Uterus (tissue), 4 donors: ENCODE measurements around the gene EYS. TPM values are rescaled to one million over a fixed set of nuclear protein-coding genes. Genes with fewer than 3 reads are reported as not detected.

Experiments
- DNase-seq, 2 donors: peaks; one replicate each; pipeline ENCODE4 v3.0.0-alpha.2; 2019 to 2020
- H3K27ac ChIP-seq, 2 donors: fragments of 200-600 bp; sonication (generic); 1 replicate in 1 of 2; 2 replicates in 1 of 2; pipeline ENCODE4 v1.5.1; 2016 to 2018
- H3K27me3 ChIP-seq, 2 donors: fragments of 200-600 bp; sonication (generic); one replicate each; pipeline ENCODE4 v1.5.1; 2018 to 2019; ENCODE audit warnings: control low read depth in 1 of 2
- H3K36me3 ChIP-seq, 2 donors: fragments of 200-600 bp; sonication (generic); one replicate each; pipeline ENCODE4 v1.5.1; 2019; ENCODE audit warnings: control low read depth in 1 of 2
- H3K4me1 ChIP-seq, 2 donors: fragments of 200-600 bp; sonication (generic); one replicate each; pipeline ENCODE4 v1.5.1; 2018 to 2019; ENCODE audit warnings: control low read depth in 1 of 2
- H3K4me3 ChIP-seq, 2 donors: fragments of 200-600 bp; sonication (generic); 1 replicate in 1 of 2; 2 replicates in 1 of 2; pipeline ENCODE4 v1.5.1; 2018 to 2019; ENCODE audit warnings: mild to moderate bottlenecking in 1 of 2
- H3K9me3 ChIP-seq, 2 donors: fragments of 200-600 bp; sonication (generic); one replicate each; pipeline ENCODE4 v1.5.1; 2019; ENCODE audit warnings: control low read depth in 1 of 2
- POLR2A ChIP-seq, 2 donors: fragments of 450-650 bp; IDR thresholded peaks; one replicate each; pipeline ENCODE4 v1.6.1; 2016; ENCODE audit warnings: antibody characterized with exemption in 2 of 2, mild to moderate bottlenecking in 1 of 2, moderate library complexity in 1 of 2
- intact Hi-C: fragments of 100-400 bp; cut with DNase I; formaldehyde crosslinking; loops from one replicate; pipeline ENCODE4 v1.15.1; 2023; ENCODE audit warnings: low total_unique reads
- total RNA-seq, 4 donors: library from RNA; depleted of rRNA in 3 of 4; stranded (reverse); fragments of >200 nt in 3 of 4; gene quantifications; one replicate each; pipeline versions ENCODE4 v1.1.0 to v1.2.4, GENCODE V29; 2014 to 2023
- TF ChIP-seq, protein P1 (sequence below), 4 experiments: fragments of 200-600 bp in 2 of 4; fragments of 450-650 bp in 2 of 4; sonication (generic) in 2 of 4; IDR thresholded peaks; one replicate each; pipeline ENCODE4 v1.5.1; 2016 to 2019; ENCODE audit warnings: antibody characterized with exemption in 4 of 4, mild to moderate bottlenecking in 2 of 4, moderate library complexity in 1 of 4
- donor health status: DM: yes; HTN: yes; CAD: no.

Gene EYS
- total RNA-seq, 4 donors from 2014 or later, result 1.3 TPM; not detected in 3

DNA sequence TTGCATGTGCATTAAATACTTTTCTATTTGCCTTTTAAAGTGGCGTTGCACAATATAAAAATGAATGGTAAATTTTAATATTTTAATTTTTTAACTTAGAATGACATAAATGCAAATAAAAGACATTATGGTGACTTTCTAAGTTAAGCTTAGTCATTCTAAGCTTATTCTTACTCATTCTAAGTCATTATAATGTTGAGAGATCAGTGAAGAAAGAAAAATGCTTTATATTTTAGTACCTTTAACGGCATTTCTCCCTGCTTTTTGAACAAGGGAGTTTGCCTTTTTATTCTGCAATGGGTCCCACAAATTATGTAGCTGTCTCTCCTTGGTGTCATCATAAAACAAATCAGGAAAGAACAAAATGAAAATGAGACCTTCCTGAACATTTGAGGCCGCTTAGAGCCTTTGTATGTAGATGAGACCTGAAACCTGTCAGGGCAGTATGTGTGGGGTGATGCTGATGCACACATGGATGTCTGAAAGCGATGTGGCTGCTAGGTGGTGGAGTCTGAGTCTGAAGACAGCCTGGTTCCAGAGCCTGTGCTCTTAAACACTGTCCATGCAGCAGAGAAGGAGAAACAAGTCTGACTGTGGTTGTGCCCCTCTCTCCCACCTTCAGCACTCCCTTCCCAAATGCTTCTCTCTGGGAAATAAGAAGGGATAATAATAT is 1913.4 kb downstream of the EYS start:
- TF ChIP-seq POLR2A (IDR thresholded peaks at IDR 0.05), result no peak
- TF ChIP-seq, protein P1, sequence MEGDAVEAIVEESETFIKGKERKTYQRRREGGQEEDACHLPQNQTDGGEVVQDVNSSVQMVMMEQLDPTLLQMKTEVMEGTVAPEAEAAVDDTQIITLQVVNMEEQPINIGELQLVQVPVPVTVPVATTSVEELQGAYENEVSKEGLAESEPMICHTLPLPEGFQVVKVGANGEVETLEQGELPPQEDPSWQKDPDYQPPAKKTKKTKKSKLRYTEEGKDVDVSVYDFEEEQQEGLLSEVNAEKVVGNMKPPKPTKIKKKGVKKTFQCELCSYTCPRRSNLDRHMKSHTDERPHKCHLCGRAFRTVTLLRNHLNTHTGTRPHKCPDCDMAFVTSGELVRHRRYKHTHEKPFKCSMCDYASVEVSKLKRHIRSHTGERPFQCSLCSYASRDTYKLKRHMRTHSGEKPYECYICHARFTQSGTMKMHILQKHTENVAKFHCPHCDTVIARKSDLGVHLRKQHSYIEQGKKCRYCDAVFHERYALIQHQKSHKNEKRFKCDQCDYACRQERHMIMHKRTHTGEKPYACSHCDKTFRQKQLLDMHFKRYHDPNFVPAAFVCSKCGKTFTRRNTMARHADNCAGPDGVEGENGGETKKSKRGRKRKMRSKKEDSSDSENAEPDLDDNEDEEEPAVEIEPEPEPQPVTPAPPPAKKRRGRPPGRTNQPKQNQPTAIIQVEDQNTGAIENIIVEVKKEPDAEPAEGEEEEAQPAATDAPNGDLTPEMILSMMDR (IDR thresholded peaks at IDR 0.05), result no peak
- Histone ChIP-seq H3K4me1 (no peaks in the 10 kb centered on the region), H3K27ac (no peak overlapping the region), H3K27me3 (no peaks in the 10 kb centered on the region), H3K9me3 (no peaks in the 10 kb centered on the region), H3K4me3 (no peak overlapping the region), H3K36me3 (no peaks in the 10 kb centered on the region)
- DNase-seq, result no peak
- intact Hi-C loops, result no loop called here

DNA sequence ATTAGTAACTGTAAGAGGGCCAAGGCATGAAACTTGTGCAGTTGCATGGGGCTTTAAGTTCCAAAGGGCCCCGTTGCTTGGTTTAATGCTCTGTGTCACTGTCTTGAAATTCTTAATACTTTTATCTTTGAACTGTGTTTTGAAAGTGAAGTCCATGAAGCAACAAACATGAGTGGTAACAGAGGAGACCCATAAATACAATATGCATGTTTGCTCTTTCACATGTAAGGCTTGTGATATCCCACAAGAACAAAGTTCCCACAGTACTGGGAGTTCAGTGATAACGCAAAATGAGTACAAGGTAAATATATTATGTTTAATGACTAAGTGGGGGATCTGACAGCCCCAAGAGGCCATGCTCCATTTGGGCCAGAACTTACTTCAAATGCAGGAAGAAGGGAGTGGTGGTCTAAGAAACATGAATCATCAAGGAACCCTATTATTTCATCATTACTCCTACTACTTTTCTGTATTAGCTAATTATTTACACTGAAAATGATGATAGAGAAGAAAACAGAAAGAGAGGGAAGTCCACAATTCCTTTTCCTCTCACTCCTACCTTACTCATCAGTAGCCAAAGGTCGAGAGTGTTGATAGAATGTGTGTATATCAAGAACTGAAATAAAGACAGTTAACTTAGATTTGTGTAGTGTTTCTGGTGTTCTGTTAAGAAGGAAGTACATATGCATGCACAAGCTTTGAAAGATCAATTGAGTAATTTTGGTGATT is 1914.1 kb downstream of the EYS start:
- intact Hi-C loops, result no loop called here
- Histone ChIP-seq H3K27me3 (no peaks in the 10 kb centered on the region), H3K4me1 (no peaks in the 10 kb centered on the region), H3K36me3 (no peaks in the 10 kb centered on the region), H3K9me3 (no peaks in the 10 kb centered on the region), H3K27ac (no peak overlapping the region), H3K4me3 (no peak overlapping the region)
- TF ChIP-seq, protein P1 (IDR thresholded peaks at IDR 0.05), result no peak
- no peak for DNase-seq

DNA sequence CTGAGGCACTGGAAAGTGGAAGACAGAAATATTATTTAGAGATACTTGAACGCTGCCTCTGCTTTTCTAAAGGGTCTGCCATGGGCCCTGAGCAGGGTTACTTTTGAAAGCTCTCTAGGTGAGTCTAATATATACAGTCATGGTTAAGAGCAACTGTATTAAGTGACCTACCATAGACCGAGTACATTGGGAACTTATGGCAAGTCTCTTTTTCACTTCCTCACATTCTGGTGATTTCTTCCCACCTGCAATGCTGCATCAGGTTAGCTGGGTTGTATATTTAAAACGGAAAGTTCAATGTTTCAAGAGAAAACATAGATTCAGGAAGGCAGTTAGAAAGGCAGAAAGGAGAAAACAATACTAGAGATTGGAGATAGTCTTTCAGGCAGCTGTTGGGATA is 1916.7 kb downstream of the EYS start:
- Histone ChIP-seq H3K27me3 (no peaks in the 10 kb centered on the region), H3K4me1 (no peaks in the 10 kb centered on the region), H3K9me3 (no peaks in the 10 kb centered on the region), H3K27ac (no peak overlapping the region), H3K4me3 (no peak overlapping the region), H3K36me3 (no peaks in the 10 kb centered on the region)
- DNase-seq, result no peak
- TF ChIP-seq, protein P1 (IDR thresholded peaks at IDR 0.05), result no peak
- no peak for TF ChIP-seq POLR2A (IDR thresholded peaks at IDR 0.05)
- intact Hi-C loops, result no loop called here

DNA sequence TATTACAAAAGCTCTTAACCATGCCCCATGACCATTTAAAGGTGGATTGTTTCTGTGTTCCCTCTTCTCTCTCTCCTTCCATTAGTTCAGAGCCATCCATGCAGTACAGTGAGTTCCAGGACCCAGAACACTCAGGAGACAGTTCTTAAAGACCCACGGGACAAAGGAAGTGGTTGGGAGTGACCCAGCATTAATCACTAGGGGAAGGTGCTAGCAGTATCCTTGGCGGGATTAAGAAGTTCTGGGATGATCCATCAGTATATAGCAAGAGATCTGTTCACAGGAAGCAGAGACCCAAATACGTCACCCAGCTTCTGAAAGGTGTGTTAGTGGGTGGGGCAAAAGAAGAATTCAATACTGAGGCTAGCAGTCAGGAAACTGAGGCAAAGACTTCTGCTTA is 1917.3 kb downstream of the EYS start:
- no peak for TF ChIP-seq POLR2A (IDR thresholded peaks at IDR 0.05)
- TF ChIP-seq, protein P1 (IDR thresholded peaks at IDR 0.05), result no peak
- H3K27ac ChIP-seq, result no peak overlapping the region
- no peak overlapping the region for H3K4me3 ChIP-seq
- H3K4me1 ChIP-seq, result no peaks in the 10 kb centered on the region
- DNase-seq, result no peak
- H3K27me3 ChIP-seq, result no peaks in the 10 kb centered on the region
- no peaks in the 10 kb centered on the region for H3K36me3 ChIP-seq
- intact Hi-C loops, result no loop called here
- H3K9me3 ChIP-seq, result no peaks in the 10 kb centered on the region

DNA sequence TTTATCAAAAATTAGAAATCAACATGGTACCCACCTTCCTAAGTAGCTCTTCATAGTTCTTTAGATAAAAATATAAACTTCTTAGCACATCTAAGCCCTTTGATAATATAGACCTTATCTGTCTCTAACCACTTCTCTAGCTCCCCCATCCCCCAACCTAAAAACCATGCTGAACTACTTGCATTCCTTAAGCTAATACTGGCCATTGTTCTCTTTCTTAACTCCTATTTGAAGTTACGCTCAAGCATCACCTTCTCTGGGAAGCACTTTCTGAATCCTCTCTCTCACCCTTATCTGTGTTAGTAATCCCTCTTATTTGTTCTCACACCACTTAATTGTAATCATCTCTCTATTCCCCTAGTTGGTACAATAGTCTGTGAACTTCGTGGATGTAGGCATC is 1918.5 kb downstream of the EYS start:
- Histone ChIP-seq H3K36me3 (no peaks in the 10 kb centered on the region), H3K4me1 (no peaks in the 10 kb centered on the region), H3K27ac (no peak overlapping the region), H3K27me3 (no peaks in the 10 kb centered on the region), H3K4me3 (no peak overlapping the region), H3K9me3 (no peaks in the 10 kb centered on the region)
- no peak for DNase-seq
- intact Hi-C loops, result no loop called here
- TF ChIP-seq, protein P1 (IDR thresholded peaks at IDR 0.05), result no peak
- TF ChIP-seq POLR2A (IDR thresholded peaks at IDR 0.05), result no peak
